K562 treated with DMSO at 1 percent for 24 hours (cell line): ENCODE measurements around the gene RNFT2. TPM values are rescaled to one million over a fixed set of nuclear protein-coding genes. Genes with fewer than 3 reads are reported as not detected.

Experiments used
- total RNA-seq: library from RNA; unstranded; fragments of 300-600 nt; gene quantifications from 2 replicates; pipeline ENCODE4 v1.2.3, GENCODE V29; 2022; ENCODE audit warnings: low read depth; ENCODE audit not compliant: insufficient read depth

Gene RNFT2
- 5.8 and 8.7 TPM in 2 replicates for total RNA-seq

GRCh38 chr12:116737774-116738657, at the start of gene RNFT2, which contains the start of gene SPRING1:
Gene RNFT2, plus strand, starts transcription at chr12:116738315. Its CDS starts 2,183 bp downstream, at chr12:116740498.
Gene SPRING1, minus strand, starts transcription at chr12:116738069. Its CDS starts 169 bp downstream, at chr12:116737900.

GRCh38 chr12:116881325-116881876, 143.3 kb downstream of the RNFT2 start, which contains the start of gene HRK:
Gene HRK, minus strand, starts transcription at chr12:116881441. Its CDS starts 134 bp downstream, at chr12:116881307.

Other genes with a start within 250 kb of the RNFT2 start
- 1.2 TPM in 1 of 2 replicates, not detected in the other for gene MAP1LC3B2, start 178.9 kb upstream of the RNFT2 start, total RNA-seq
- 21.9 and 22.5 TPM in 2 replicates for gene SPRING1, start 246 bp upstream of the RNFT2 start, total RNA-seq
- 0.05 TPM in 1 of 2 replicates, not detected in the other for gene HRK, start 143.1 kb downstream of the RNFT2 start, total RNA-seq
- gene FBXW8, start 172.6 kb downstream of the RNFT2 start, total RNA-seq: 7.6 and 8.6 TPM in 2 replicates